ENCODE data around the gene ANKS4B. TPM values are rescaled to one million over a fixed set of nuclear protein-coding genes. Genes with fewer than 3 reads are reported as not detected.
"Not testable (repeated sequence)": the region's sequence is repeated elsewhere in the genome, so short reads cannot be mapped to it uniquely, and the experiment has no call there.

Gene ANKS4B
- total RNA-seq, 1 donor from 2014 or later = under 0.01 TPM

DNA sequence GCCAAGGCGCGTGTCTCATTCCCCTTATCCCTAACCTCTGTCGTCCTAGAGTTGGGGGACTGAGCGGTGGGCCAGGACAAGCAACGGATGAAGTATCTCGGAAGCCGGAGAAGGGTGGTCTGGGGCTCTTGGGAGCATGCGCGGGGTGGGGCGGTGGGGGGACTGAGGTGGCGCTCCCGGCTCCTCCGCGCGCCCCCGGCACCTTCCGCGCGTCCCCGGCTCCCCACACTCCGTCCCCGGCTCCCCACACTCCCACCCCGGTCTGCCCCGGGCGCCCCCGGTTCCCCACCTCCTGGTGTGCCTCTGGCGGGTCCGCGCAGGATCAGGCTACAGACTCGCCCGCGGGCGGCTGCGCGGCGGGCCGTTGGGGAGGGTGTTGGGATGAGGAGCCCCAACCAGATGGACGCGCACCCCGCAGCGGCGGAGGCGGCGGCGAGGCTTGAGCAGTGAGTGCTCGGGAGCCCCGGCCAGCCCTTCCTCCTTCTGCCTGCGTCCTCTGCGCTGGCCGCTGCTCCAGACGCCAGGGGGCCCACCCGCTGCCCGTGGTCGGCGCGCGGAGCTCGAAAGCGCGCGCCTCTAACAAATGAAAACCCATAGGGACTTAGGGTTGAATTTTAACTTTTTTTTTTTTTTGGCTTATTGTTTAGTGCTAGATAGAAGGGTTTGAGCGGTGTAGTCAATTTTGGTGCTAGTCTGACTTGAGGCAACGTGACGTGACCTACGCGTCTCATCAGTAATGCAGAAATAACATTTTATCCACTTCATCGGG, 50.2 kb downstream of the ANKS4B start:
- FAIRE-seq = no peak
- DNase-seq (ENCODE audit: low spot score in 2 of 2) = peak in 1 of 2 donors; percentile 47

DNA sequence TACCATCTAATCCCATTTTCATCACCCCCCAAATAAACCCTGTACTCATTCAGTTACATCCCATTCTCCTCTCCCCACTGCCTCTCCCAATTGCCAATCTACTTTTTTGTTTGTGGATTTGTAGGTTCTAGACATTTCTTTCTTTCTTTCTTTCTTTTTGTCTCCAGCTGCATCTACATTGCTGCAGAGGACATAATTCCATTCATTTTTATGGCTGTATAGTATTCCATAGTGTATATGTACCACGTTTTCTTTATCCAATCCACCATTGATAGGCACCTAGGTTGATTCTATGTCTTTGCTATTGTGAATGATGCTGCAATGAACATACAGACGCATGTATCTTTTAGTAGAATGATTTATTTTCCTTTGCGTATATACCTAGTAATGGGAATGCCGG, 50.9 kb downstream of the ANKS4B start:
- FAIRE-seq = no peak
- DNase-seq (ENCODE audit: low spot score in 2 of 2) = no peak

GRCh38 chr16:21285314-21285713, 51.8 kb downstream of the ANKS4B start:
- DNase-seq (ENCODE audit: low spot score in 2 of 2) (no peak), FAIRE-seq (no peak)

- FAIRE-seq; DNase-seq (ENCODE audit: low spot score in 2 of 2): not testable (repeated sequence)
Measured at GRCh38 chr16:21289789-21290188, 56.3 kb downstream of the ANKS4B start.

GRCh38 chr16:21300309-21301167, 67.0 kb downstream of the ANKS4B start:
- FAIRE-seq (peak; percentile 94), DNase-seq (ENCODE audit: low spot score in 2 of 2) (peak; percentile 85 to 86)

DNA sequence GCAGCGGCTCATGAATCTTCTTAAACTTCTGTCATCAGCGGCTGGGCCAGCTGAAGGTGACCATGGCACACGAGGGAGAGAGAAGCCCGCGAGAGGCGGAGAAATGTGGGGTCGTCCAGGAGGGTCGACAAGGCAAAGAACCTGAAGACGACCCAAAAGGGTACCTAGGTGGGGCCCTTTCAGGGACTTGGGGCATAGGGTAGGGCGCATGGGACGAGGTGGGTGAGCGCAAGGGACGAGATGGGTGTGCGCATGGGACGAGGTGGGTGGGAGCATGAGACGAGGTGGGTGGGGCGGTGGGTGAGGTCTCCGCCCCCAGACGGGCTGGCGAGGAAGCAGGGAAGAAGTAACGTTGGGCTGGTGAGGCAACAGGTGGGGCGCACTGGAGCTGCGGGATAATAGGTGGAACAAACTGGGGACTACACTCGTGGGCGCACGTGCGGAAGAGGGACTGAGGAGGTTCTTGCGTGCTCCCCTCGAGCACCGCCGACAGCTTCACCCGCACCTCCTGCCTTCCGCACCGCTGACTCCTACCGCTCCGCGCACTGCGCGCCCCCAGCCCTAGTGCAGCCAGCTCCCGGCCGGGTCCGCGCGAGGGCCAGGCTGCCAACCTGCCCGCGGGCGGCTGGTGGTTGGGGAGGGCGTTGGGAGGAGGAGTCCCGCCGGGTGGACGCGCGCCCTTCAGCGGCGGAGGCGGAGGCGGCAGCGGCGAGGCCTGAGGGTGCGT, 67.8 kb downstream of the ANKS4B start:
- FAIRE-seq (no peak), DNase-seq (ENCODE audit: low spot score in 2 of 2) (peak; percentile 44 to 51)

DNA sequence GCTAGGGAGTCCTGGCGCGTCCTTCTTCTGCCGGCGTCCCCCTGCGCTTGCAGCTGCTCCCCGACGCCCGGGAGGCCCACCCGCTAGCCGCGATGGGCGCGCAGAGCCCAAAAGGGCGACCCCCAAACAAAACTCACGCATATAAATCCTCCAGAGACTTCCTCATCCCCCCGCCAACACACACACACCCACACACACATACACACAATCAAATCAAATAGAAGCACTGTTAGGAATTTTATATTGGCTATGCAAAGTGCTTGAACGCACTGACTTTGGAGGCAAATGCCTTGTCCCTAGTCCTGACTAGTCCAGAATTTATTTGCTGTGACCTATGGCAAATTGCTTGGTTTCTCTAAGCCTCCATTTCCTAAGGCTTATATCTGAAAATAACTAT, 68.4 kb downstream of the ANKS4B start:
- FAIRE-seq (no peak), DNase-seq (ENCODE audit: low spot score in 2 of 2) (no peak)

DNA sequence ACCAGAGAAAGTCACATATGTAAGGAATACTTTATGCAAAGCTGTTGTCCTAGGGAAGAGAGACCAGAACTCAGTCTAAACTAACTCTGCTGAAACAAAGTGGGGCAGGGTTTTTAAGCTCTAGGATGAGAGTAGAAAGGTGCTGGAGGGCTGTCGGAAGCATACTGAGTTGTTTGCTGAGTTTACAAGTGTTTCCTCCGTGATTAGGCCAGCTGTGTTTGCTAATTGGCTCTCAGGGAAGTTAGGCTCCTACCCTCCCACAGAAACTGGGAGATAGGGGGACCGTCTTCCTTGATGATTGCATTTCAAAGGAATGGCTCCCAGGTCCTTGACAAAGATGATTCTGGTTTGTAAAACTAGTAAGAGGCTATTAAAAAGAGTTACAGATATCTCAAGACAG, 69.0 kb downstream of the ANKS4B start:
- FAIRE-seq (no peak), DNase-seq (ENCODE audit: low spot score in 2 of 2) (no peak)

GRCh38 chr16:21302898-21303528, 69.5 kb downstream of the ANKS4B start:
- no peak for FAIRE-seq

More at GRCh38 chr16:21302898-21303528, 69.5 kb downstream of the ANKS4B start:
- DNase-seq (ENCODE audit: low spot score in 2 of 2) = no peak

Other genes with a start within 250 kb of the ANKS4B start
- 0.41 TPM for gene DNAH3, start 82.9 kb upstream of the ANKS4B start, total RNA-seq
- gene LDAF1, start 75.0 kb upstream of the ANKS4B start, total RNA-seq = 67.7 TPM
- gene ZP2, start 22.1 kb upstream of the ANKS4B start, total RNA-seq = not detected
- gene CRYM, start 44.6 kb downstream of the ANKS4B start, total RNA-seq = 87.2 TPM

Data from frontal cortex (tissue), 4 donors.